Esophagus squamous epithelium (tissue), 4 donors: ENCODE measurements around the gene MNAT1.

Experiments
- POLR2A ChIP-seq, 4 donors: fragments of 450-650 bp; IDR thresholded peaks; one replicate each; pipeline ENCODE4 v1.6.1; 2017; ENCODE audit warnings: antibody characterized with exemption in 4 of 4, mild to moderate bottlenecking in 4 of 4, moderate library complexity in 3 of 4
- TF ChIP-seq, protein P1 (sequence below), 6 experiments: fragments of 450-650 bp in 4 of 6; fragments of 200-600 bp in 2 of 6; sonication (generic) in 2 of 6; IDR thresholded peaks; one replicate each; pipeline ENCODE4 v1.5.1; 2016 to 2019; ENCODE audit warnings: antibody characterized with exemption in 6 of 6, mild to moderate bottlenecking in 4 of 6, moderate library complexity in 4 of 6

DNA sequence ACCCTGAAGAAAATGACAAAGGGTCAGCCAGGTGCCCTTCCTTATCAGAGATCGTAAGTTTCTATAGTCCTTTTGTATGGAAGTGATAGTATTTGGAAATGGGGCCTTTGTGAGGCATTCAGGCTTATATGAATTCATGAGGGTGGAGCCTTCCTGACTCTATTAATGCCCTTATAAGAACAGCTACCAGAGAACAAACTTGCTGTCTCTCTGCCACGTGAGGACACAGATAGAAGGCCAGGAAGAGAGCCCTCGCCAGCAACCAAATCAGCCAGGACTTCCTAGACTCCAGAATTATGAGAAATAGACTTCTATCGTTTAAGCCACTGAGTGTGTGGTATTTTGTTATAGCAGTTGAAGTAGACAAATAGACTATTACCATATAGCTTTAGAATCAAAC, 209.6 kb downstream of the MNAT1 start:
- TF ChIP-seq, protein P1, sequence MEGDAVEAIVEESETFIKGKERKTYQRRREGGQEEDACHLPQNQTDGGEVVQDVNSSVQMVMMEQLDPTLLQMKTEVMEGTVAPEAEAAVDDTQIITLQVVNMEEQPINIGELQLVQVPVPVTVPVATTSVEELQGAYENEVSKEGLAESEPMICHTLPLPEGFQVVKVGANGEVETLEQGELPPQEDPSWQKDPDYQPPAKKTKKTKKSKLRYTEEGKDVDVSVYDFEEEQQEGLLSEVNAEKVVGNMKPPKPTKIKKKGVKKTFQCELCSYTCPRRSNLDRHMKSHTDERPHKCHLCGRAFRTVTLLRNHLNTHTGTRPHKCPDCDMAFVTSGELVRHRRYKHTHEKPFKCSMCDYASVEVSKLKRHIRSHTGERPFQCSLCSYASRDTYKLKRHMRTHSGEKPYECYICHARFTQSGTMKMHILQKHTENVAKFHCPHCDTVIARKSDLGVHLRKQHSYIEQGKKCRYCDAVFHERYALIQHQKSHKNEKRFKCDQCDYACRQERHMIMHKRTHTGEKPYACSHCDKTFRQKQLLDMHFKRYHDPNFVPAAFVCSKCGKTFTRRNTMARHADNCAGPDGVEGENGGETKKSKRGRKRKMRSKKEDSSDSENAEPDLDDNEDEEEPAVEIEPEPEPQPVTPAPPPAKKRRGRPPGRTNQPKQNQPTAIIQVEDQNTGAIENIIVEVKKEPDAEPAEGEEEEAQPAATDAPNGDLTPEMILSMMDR (IDR thresholded peaks at IDR 0.05) = no peak
- TF ChIP-seq POLR2A (IDR thresholded peaks at IDR 0.05) = no peak
